Ammon's horn (tissue), 1 donor: Measurements from ENCODE around the gene RPL29.
A peak's percentile ranks its signal among the peaks of the same experiment; 100 is the strongest.

Source experiments
- DNase-seq: peaks from one replicate; pipeline ENCODE4 v3.0.0-alpha.2; 2016; ENCODE audit warnings: low spot score

Gene RPL29

DNA sequence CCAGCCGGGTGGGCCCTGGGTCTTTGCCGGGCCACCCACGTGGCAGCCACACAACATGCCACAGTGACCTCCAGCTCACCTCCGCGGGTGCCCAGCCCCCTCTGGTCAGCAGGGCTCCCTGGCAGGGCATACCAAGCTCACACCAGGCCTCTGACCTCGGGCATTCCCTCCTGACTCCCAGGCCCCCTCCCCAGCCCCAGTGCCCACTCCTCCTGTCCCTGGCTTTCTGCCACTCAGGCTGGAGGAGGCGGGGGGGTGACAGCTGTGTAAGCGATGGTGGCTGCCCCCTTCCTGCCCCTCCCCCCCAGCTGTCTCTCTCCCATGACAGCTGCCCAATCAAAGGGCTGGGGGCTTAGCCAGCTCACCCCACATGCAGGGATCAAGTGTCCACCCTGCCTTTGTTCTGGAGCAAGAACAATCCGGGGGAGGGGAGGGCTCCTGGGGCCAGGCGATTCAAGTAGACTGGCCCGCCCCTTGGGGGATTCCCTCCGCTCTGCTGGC is 31.7 kb downstream of the RPL29 start:
- peak; percentile 70 for DNase-seq

GRCh38 chr3:51962854-51963530 is 32.7 kb downstream of the RPL29 start:
- DNase-seq: no peak

DNA sequence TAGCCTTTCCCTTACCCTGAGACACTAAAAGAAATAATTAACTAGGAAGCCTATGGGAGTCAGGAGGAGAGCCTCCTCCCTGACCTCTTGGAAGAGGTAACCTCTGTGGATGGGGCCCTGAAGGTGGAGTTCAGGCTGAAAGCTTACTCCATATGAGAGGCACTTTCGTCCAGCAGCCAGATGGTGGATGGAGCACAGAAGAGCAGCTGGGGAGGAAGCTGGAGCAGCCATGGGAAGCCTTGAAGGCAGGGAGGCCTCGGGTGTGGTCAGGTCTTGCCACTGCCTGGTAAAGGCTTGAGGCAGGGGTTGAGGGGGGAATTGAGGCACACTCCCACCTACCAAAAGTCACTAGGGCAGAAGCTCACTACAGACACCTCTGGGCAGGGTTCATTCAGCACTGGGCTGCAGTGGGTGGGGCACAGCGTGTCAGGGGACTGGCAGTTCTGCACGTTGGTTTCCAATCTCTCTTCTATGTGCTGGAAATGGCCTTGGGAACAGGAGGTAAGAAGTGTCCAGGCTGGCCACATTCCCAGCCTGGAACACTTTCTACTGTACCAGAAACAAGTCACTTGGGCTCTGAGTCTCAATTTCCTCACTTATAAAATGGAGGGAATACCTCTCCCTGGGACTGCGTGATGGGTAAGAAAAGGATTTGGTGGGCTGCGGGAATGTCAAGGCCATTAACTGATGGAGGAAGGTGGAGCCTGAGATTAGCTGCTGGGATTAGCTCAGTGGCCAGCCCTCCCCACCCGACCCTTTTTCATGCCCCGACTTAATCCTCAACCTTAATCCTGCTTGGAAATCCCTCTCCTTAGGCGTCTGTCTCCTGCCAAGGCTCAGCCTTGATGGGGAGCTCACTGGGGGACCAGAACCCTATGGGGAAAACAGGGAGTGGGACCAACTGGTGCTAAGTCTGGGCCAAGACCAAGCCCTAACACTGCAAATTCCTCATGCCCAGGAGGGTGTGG is 33.8 kb downstream of the RPL29 start:
- no peak for DNase-seq

GRCh38 chr3:51961011-51961410 is 34.7 kb downstream of the RPL29 start:
- DNase-seq: no peak

DNA sequence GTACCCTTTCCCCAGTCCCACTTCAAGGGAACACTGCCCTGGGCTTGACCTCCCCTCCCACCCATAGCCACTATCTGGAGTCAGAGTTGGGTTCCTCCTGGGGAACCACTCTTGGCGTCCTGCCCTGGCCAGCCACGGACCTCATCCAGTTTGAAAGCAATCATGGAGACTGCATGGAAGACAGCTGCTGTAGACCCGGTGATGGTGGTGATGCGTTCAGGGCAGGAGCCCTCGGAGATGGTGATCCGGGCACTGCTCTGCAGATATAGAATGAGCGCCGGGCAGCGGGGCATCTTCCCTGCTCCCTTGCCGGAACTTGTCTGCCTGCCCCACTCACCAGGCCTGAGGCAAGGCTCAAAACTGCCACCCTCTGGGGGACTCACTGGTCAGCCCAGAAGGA is 35.3 kb downstream of the RPL29 start:
- DNase-seq: no peak

DNA sequence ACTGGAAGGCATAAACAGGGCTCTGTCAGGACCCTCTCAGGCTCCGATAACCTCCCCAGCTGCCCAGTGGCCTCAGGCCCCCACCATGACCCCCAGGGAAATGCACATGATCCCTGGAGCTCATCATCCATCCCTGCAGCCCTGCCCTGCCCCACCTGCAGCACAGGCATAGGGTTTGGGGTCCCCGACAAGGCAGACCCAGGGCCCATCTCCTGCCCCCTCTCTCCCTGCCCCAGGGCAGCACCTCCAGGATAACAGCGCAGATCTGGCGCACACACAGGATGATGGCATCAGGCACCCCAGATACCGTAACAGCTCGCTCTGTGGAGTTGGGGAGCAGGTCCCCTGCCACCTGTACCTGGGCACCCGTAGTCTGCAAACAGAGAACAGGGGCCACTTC is 36.0 kb downstream of the RPL29 start:
- no peak for DNase-seq

DNA sequence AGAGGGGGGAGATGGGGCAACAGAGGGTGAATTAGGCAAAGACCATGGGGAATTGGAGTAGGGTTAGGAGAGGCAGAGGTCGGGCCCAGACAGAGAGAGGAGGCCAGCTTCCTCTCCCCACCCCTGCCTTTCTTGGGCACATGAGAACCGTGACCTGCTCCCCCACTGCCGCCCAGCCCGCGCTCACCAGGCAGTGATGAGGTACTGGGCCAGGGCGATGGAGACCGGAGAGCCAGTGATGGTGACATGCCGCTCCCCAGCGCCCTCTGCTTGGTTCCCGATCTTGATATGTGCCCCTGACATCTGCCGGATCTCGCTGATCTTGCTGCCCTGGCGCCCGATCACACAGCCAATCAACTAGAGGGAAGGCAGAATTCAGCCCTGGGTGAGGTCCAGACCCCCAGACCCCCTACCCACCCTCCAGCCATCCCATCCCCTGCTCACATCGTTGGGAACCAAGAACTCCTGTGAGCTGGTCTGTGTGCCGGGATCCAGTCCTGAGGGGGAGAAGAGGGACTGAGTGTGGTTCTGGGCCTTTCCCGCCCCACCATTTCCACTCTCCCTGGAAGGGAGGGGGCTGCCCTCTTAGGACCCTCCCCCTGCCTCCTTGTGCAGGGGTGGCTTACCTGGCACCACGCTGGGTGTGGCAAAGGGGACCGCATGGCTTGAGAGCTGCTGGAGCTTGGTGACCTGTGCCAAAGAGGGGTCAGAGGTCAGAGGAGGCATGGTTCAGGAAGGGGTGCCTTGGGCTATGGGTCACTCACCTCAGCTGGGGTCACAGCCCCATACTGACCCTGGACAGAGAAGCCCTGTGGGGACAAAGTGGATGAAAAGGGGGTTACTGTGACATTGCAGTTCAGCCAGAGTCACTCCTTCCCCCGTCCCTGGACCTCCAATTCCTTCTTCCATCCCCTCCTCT is 36.8 kb downstream of the RPL29 start:
- no peak for DNase-seq

DNA sequence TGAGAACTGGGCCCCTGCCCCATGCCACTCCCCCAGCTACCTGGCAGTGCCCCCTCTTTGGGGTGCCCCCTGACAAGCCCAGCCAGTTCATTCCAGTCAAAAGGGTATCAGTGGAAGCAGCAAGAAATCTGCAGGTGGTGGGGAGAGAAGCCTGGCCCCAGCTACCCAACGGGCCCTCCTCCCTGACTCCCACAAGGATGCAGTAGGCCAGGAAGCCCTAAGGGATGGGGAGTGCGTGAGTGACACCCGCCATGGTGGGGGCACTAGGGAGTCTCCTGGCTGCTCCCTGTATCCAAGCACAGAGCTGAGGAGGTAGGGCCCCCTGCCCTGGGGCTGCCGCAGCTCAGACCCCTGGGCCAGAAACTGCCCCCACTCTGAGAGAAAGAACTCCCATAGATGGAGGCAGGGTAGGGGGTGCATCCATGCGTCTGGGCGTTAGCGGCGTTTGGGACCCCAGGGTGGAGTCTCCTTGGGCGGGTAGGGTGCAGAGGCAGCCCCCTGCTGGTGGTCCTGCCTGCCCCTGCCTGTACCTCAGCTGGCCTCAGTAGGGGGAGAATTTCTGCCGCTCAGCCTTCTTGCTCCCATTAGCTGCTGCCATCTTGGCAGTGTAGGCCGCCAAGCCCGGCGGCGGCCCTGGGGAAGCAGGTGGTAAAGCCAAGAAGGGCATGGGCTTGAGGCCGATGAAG is 38.0 kb downstream of the RPL29 start:
- DNase-seq: no peak

DNA sequence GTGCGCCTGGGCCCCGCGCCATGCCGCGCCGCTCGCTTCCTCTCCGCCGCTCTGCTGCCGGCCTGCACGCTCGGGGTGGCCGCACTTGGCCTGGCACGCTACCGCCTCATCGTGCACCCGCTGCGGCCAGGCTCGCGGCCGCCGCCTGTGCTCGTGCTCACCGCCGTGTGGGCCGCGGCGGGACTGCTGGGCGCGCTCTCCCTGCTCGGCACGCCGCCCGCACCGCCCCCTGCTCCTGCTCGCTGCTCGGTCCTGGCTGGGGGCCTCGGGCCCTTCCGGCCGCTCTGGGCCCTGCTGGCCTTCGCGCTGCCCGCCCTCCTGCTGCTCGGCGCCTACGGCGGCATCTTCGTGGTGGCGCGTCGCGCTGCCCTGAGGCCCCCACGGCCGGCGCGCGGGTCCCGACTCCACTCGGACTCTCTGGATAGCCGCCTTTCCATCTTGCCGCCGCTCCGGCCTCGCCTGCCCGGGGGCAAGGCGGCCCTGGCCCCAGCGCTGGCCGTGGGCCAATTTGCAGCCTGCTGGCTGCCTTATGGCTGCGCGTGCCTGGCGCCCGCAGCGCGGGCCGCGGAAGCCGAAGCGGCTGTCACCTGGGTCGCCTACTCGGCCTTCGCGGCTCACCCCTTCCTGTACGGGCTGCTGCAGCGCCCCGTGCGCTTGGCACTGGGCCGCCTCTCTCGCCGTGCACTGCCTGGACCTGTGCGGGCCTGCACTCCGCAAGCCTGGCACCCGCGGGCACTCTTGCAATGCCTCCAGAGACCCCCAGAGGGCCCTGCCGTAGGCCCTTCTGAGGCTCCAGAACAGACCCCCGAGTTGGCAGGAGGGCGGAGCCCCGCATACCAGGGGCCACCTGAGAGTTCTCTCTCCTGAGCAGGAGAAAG is 39.6 kb downstream of the RPL29 start:
- DNase-seq: peak; percentile 69

DNA sequence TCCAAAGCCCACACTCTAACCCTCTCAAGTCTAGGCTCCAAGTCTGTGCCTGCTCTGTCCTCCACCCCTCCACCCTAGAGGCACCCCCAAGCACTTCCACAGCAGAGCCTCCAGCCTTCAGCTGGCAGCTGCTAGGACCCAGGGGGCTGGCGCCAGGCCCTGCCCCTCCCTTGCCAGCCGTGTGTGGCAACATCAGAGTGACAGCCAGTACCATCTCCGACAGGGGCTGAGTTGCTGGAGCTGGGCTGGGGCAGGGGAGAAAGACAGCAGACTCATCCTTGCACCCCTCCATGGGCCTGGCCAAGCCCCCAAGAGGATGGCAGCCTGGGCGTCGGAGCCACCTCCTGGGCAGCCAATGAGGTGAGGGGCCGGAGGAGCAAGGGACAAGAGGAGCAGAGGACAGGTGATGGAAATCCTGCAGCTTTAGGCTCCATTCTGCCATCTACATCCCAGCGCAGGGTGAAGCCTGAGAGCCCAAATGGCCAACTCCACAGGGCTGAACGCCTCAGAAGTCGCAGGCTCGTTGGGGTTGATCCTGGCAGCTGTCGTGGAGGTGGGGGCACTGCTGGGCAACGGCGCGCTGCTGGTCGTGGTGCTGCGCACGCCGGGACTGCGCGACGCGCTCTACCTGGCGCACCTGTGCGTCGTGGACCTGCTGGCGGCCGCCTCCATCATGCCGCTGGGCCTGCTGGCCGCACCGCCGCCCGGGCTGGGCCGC is 40.4 kb downstream of the RPL29 start, which contains the start of gene GPR62:
Gene GPR62 (plus strand): TSS at position 207 of the 718 bp plus-strand sequence. CDS start 272 bp downstream, at position 479.
- peak; percentile 94 for DNase-seq

GRCh38 chr3:51954713-51955112 is 41.0 kb downstream of the RPL29 start:
- DNase-seq: no peak

DNA sequence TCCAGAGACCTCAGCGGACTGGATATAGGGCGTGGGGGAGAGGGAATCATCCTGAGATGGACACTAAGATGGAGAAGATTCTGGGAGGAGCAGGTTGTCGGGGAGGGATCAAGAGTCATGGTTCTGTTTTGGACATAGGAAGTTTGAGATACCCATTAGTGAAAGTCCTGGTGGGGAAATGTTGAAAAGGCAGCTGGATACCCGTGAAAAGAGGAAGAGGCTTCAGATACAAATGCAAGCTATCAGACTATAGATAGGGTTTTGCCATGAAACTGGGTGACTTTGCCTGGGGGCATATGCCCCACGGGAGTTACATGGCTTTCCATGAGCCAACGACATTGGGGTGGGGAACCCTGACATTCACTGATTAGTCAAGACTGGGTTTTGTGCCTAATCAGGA is 41.6 kb downstream of the RPL29 start:
- DNase-seq: no peak

DNA sequence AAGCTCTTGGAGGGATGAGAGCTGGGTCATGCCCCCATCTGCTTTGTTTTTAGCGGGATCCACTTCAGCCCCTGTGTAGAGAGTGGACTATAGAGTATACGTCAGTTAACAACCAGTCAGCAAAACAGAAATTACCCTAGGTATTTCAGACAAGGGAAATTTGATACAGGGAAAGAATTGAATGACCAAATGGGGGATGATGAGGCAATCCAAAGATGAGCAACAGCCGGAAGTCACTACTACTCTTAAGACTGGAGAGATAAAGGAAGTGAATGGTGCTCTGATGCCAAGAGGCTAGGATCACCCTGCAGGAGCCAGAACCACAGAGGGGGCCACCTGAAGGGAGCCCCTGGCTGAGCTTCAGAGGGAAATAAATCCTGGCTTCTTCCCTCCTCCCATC is 42.2 kb downstream of the RPL29 start:
- DNase-seq: no peak

GRCh38 chr3:51950899-51951298 is 44.8 kb downstream of the RPL29 start:
- no peak for DNase-seq

DNA sequence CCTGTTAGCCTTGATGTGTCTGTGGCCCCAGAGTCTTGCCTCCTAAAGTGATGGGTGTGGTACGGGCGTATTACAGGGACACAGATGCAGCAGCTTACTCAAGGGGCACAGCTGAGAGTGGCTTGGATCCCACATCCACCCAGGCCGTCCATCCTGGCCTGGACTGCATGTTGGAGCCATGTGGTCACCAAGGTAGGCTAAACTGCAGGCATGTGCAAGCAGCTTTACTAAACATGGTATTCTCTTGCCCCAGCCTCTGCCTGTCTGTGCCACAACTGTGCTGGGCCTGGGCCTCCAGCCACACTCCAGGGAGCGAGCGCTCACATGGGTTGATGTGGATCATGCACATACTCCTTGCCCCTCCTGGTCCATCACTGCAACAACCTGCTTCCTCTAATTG is 46.6 kb downstream of the RPL29 start:
- DNase-seq: no peak

DNA sequence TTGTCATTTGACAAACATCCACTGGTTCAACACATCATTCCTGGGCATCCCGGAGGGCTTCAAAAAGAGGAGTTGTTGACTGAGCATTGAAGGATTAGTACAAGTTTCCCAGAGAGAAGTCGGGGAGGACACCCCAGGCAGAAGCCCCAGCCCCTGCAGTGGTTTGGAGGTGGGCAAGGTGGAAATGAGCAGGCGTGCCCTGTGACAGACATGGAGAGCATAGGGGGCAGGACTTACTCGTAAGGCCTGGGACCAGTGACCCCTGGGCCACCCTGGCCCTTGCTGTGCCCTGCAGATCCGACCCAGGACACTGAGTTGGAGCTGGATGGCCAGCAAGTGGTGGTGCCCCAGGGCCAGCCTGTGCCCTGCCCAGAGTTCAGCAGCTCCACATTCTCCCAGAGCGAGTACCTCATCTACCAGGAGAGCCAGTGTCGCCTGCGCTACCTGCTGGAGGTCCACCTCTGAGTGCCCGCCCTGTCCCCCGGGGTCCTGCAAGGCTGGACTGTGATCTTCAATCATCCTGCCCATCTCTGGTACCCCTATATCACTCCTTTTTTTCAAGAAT is 47.6 kb downstream of the RPL29 start:
- no peak for DNase-seq

DNA sequence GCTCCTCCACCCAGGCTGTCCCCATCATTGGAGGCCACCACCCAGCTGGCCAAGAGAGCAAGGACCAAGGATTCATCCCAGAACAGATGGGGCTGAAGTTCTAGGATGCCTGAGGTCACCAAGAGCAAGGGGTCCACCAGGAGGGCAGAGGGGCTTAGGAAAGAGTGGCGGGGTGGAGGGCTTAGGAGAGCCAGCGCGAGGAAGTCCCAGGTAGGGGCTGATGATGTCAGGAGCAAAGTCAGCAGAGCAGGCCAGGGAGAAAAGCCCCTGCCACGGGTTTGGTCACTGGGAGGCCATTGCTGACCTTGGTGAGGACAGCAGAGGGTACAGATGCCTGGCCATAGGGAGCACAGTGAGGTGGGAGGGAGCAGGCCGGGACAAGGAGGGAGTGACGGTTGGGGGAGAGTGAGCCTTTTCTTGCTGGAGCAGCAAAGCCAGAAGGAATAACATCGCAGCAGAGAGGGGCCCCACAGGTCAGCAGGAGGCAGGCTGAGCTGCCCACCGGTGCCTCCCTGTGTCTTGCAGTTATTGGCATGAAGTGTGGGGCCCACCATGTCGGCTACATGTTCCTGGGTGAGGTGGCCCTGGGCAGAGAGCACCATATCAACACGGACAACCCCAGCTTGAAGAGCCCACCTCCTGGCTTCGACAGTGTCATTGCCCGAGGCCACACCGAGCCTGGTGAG is 48.3 kb downstream of the RPL29 start:
- no peak for DNase-seq

GRCh38 chr3:51946796-51947195 is 48.9 kb downstream of the RPL29 start:
- DNase-seq: no peak
